ENCODE data around the gene DKKL1.

DNA sequence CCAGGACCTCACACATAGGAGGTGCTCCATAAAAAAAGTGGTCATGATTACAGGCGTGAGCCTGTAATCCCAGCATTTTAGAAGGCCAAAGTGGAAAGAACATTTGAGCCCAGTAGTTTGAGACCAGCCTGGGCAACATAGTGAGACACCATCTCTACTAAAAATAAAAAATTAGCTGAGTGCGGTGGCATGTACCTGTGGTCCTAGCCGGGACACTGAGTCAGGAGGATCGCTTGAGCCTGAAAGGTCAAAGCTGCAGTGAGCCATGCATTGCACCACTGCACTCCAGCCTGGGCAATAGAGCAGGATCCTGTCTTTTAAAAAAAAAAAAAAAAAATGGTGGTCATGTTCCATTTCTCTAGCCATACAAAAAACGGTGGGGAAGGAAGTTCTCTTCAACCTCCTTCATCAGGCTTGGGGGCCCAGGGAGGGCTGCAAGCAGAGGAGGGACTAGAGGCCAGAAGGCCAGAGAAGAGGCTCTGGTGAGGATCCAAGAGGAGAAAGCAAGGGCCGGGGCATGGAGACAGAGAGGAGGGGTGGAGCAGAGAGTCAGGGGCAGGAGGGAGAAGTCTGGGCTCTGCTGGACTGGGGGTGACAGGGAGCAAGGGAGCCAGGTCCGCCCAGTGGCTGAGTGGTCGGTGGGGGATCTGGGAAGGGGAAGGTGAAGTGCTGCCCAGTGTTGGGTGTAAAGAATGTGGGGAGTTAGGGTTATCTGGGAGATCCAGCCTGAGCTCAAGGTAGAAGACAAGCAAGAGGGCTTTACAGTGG, 33.2 kb downstream of the DKKL1 start:
- TF ChIP-seq, protein P1, sequence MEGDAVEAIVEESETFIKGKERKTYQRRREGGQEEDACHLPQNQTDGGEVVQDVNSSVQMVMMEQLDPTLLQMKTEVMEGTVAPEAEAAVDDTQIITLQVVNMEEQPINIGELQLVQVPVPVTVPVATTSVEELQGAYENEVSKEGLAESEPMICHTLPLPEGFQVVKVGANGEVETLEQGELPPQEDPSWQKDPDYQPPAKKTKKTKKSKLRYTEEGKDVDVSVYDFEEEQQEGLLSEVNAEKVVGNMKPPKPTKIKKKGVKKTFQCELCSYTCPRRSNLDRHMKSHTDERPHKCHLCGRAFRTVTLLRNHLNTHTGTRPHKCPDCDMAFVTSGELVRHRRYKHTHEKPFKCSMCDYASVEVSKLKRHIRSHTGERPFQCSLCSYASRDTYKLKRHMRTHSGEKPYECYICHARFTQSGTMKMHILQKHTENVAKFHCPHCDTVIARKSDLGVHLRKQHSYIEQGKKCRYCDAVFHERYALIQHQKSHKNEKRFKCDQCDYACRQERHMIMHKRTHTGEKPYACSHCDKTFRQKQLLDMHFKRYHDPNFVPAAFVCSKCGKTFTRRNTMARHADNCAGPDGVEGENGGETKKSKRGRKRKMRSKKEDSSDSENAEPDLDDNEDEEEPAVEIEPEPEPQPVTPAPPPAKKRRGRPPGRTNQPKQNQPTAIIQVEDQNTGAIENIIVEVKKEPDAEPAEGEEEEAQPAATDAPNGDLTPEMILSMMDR (IDR thresholded peaks at IDR 0.05; ENCODE audit: poor library complexity) = no peak
- TF ChIP-seq EZH2 (IDR thresholded peaks at IDR 0.05; ENCODE audit: borderline replicate concordance) = no peak
